Measurements from ENCODE around the gene ZNF787.

DNA sequence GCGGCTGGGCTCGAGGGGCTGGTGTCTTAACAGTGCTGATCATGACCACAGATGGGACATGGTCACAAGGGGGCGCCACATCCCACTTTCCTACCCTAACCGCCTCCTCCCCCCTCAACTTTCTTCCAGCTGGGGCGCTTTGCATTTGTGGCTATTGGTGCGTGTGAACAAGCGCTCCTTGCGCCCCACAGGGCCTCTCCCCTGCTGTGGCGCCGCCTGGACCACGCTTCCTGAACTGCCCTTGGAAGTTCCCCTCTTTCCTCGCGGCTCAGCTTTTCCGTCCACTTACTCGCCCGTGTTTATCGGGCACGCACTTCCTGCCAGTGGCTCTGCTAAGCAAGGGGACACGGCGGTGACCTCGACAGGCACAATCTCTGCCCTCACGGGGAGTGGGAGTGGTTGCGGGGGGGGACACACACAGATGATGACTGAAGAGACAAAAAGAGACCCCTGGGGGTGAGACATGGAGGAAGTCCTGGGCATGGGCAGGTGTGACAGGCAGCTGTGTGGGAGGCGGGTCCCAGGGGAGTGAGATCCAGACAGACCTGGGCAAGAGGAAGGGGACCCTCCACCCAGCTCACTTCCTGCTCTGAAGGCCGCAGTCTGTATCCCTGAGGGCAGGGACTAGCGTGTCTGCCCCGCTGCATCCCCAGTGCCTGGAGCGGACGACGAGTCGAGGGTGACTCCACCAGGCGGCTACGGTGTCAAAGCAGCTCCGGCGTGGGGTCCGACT is 40.3 kb downstream of the ZNF787 start:
- TF ChIP-seq, protein P1, sequence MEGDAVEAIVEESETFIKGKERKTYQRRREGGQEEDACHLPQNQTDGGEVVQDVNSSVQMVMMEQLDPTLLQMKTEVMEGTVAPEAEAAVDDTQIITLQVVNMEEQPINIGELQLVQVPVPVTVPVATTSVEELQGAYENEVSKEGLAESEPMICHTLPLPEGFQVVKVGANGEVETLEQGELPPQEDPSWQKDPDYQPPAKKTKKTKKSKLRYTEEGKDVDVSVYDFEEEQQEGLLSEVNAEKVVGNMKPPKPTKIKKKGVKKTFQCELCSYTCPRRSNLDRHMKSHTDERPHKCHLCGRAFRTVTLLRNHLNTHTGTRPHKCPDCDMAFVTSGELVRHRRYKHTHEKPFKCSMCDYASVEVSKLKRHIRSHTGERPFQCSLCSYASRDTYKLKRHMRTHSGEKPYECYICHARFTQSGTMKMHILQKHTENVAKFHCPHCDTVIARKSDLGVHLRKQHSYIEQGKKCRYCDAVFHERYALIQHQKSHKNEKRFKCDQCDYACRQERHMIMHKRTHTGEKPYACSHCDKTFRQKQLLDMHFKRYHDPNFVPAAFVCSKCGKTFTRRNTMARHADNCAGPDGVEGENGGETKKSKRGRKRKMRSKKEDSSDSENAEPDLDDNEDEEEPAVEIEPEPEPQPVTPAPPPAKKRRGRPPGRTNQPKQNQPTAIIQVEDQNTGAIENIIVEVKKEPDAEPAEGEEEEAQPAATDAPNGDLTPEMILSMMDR (IDR thresholded peaks at IDR 0.05) = peak in 4 of 6 experiments; percentile 46 to 63 (median 56)
- no peak for TF ChIP-seq POLR2A (IDR thresholded peaks at IDR 0.05)

Measured in thyroid gland (tissue), 4 donors.